Urinary bladder (tissue), 4 donors: ENCODE measurements around the gene RIN1. TPM values are rescaled to one million over a fixed set of nuclear protein-coding genes. Genes with fewer than 3 reads are reported as not detected.

Source experiments
- DNase-seq: peaks from one replicate; pipeline ENCODE4 v3.0.0-alpha.2; 2015; ENCODE audit errors: extremely low spot score
- H3K27ac ChIP-seq: one replicate; pipeline ENCODE4 v1.5.1; 2013; ENCODE audit warnings: low read depth, mild to moderate bottlenecking, moderate library complexity
- H3K36me3 ChIP-seq: one replicate; pipeline ENCODE4 v1.6.1; 2013; ENCODE audit warnings: mild to moderate bottlenecking, moderate library complexity; ENCODE audit not compliant: insufficient read depth
- H3K4me1 ChIP-seq: one replicate; pipeline ENCODE4 v1.6.1; 2013; ENCODE audit warnings: mild to moderate bottlenecking, moderate library complexity; ENCODE audit not compliant: insufficient read depth
- H3K4me3 ChIP-seq: one replicate; pipeline ENCODE4 v1.5.1; 2013; ENCODE audit warnings: low read depth, low read length
- WGBS: extraction: QIAGEN DNeasy Blood & Tissue Kit; methylation state at CpG from one replicate; pipeline ENCODE4 v1.1.7; 2013; 5-methylcytosine and 5-hydroxymethylcytosine counted together
- polyA plus RNA-seq: library from polyadenylated mRNA; stranded (reverse); fragments of 200-250 nt; gene quantifications from one replicate; pipeline ENCODE4 v1.2.3, GENCODE V29; 2013
- total RNA-seq: library from RNA; depleted of rRNA; stranded (reverse); fragments of >200 nt; gene quantifications from one replicate; pipeline ENCODE4 v1.2.3, GENCODE V29; 2014
- donor health status: healthy with polysubstance abuse.
- donor health status: healthy.

The RIN1 gene
- total and polyA plus RNA-seq, 2 donors = 2.9 to 8.4 TPM

- Histone ChIP-seq H3K27ac (no peak overlapping the region), H3K4me1 (no peaks in the 10 kb centered on the region), H3K36me3 (no peaks in the 10 kb centered on the region), H3K4me3 (no peak overlapping the region)
- WGBS = 87% methylated on average over 123 of the region's 123 CpGs
- DNase-seq = no peak
Measured at GRCh38 chr11:66294626-66295620, 41.3 kb downstream of the RIN1 start.

GRCh38 chr11:66293777-66294625 is 42.2 kb downstream of the RIN1 start:
- Histone ChIP-seq H3K4me1 (no peaks in the 10 kb centered on the region), H3K36me3 (no peaks in the 10 kb centered on the region), H3K27ac (no peak overlapping the region), H3K4me3 (no peak overlapping the region)
- no peak for DNase-seq
- 81% methylated on average over 30 of the region's 30 CpGs for WGBS

GRCh38 chr11:66293352-66293751 is 42.9 kb downstream of the RIN1 start:
- H3K4me1 ChIP-seq = no peaks in the 10 kb centered on the region
- DNase-seq = no peak
- WGBS = 69% methylated on average over 4 of the region's 4 CpGs

GRCh38 chr11:66292543-66293332 is 43.5 kb downstream of the RIN1 start:
- no peaks in the 10 kb centered on the region for H3K36me3 ChIP-seq
- 55% methylated on average over 17 of the region's 17 CpGs for WGBS
- H3K27ac ChIP-seq = no peak overlapping the region
- H3K4me3 ChIP-seq = no peak overlapping the region
- H3K4me1 ChIP-seq = no peaks in the 10 kb centered on the region
- no peak for DNase-seq

More at GRCh38 chr11:66293352-66293751, 42.9 kb downstream of the RIN1 start:
- no peaks in the 10 kb centered on the region for H3K36me3 ChIP-seq
- no peak overlapping the region for H3K4me3 ChIP-seq
- H3K27ac ChIP-seq = no peak overlapping the region

GRCh38 chr11:66291706-66292542 is 44.3 kb downstream of the RIN1 start, which contains the start of gene TMEM151A:
TSS of gene TMEM151A (plus strand) at chr11:66291894. CDS start at chr11:66292014, 120 bp downstream.
- no peak for DNase-seq
- 3% methylated on average over 95 of the region's 95 CpGs for WGBS
- no peaks in the 10 kb centered on the region for H3K4me1 ChIP-seq
- no peaks in the 10 kb centered on the region for H3K36me3 ChIP-seq
- no peak within 1 kb of the TSS for H3K27ac ChIP-seq
- H3K4me3 ChIP-seq = peak within 1 kb of the TSS; percentile 31

- peak overlapping the region; percentile 31 for H3K4me3 ChIP-seq
- H3K27ac ChIP-seq = no peak overlapping the region
- WGBS = 16% methylated on average over 16 of the region's 16 CpGs
Measured at GRCh38 chr11:66291303-66291705, 44.9 kb downstream of the RIN1 start.

GRCh38 chr11:66290330-66290621 is 46.0 kb downstream of the RIN1 start:
- 67% methylated on average over 2 of the region's 2 CpGs for WGBS
- Histone ChIP-seq H3K27ac (no peak overlapping the region), H3K4me3 (no peak overlapping the region), H3K4me1 (no peaks in the 10 kb centered on the region), H3K36me3 (no peaks in the 10 kb centered on the region)
- no peak for DNase-seq

More at GRCh38 chr11:66291303-66291705, 44.9 kb downstream of the RIN1 start:
- no peak for DNase-seq
- H3K36me3 ChIP-seq = no peaks in the 10 kb centered on the region
- no peaks in the 10 kb centered on the region for H3K4me1 ChIP-seq

GRCh38 chr11:66289548-66290329 is 46.5 kb downstream of the RIN1 start:
- Histone ChIP-seq H3K27ac (peak overlapping the region; percentile 85), H3K4me3 (peak overlapping the region; percentile 40), H3K36me3 (no peaks in the 10 kb centered on the region), H3K4me1 (no peaks in the 10 kb centered on the region)
- 9% methylated on average over 36 of the region's 36 CpGs for WGBS
- no peak for DNase-seq

GRCh38 chr11:66288671-66289547 is 47.3 kb downstream of the RIN1 start, which contains the start of gene YIF1A:
TSS of gene YIF1A (minus strand) at chr11:66289143. CDS start at chr11:66288985, 158 bp downstream.
- DNase-seq = peak; percentile 99
- Histone ChIP-seq H3K4me3 (peak within 1 kb of the TSS; percentile 59), H3K36me3 (peaks cover 1% of the 10 kb centered on the region), H3K4me1 (no peaks in the 10 kb centered on the region), H3K27ac (peak within 1 kb of the TSS; percentile 97)
- under 1% methylated on average over 87 of the region's 87 CpGs for WGBS

GRCh38 chr11:66287889-66288670 is 48.2 kb downstream of the RIN1 start:
- WGBS = 33% methylated on average over 20 of the region's 20 CpGs
- DNase-seq = no peak
- peaks cover 1% of the 10 kb centered on the region for H3K36me3 ChIP-seq
- H3K27ac ChIP-seq = no peak overlapping the region
- no peaks in the 10 kb centered on the region for H3K4me1 ChIP-seq
- H3K4me3 ChIP-seq = peak overlapping the region; percentile 59
